Stimulated activated CD8-positive, alpha-beta memory T cell treated with anti-CD3 and anti-CD28 coated beads, Interleukin-4, amount 100 ng/mL, for 1 hour (primary cell): ENCODE results near the gene CYP4B1.
"Not testable (repeated sequence)": the region's sequence is repeated elsewhere in the genome, so short reads cannot be mapped to it uniquely, and the experiment has no call there.

Source experiments
- DNase-seq, 2 donors: peaks; one replicate each; pipeline ENCODE4 v3.0.0-alpha.2; 2020; ENCODE audit warnings: low read depth in 2 of 2, low spot score in 1 of 2

CYP4B1 gene

DNA sequence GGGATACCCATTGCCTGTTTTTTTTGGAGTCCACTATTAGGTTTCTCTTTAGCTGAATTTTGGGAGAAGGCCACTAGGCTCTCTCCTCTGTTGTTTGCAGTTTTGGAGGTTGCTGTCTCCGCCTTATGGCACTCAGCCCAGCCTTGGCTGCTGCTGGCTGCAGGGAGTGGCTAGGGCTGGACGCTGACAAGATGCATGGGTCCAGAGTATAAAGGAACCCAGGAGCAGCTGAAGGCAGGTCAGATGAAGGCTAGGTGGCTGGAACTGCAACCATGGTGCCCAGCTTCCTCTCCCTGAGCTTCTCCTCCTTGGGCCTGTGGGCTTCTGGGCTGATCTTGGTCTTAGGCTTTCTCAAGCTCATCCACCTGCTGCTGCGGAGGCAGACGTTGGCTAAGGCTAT is at the start of gene CYP4B1:
Gene CYP4B1, plus strand, starts transcription at position 237 of the 400 bp plus-strand sequence. Its CDS starts 36 bp downstream, at position 273.
- no peak for DNase-seq

- no peak for DNase-seq
Measured at GRCh38 chr1:46749404-46749803, 49.4 kb upstream of the CYP4B1 start.

GRCh38 chr1:46749921-46750404 is 48.9 kb upstream of the CYP4B1 start:
- DNase-seq: no peak

- DNase-seq: no peak
Measured at GRCh38 chr1:46753985-46754384, 44.9 kb upstream of the CYP4B1 start.

DNA sequence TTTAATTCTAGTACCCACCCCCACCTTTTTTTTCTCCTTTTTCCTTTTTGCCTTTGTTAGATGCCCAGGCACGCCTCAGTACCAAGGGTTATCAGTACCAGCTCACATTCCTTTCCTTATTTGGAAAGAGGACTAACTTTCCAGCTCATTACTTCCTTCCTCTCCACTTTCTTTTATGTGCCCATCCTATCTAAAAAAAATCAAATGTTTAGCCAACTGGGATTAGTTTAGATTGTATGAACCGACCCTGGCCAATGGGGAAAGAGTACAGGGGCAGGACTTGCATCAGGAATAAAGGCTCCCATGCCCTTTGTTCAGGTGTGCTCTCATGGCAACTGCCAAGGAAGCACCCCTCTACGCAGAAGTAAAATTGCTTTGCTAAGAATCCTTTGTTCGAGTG is 44.1 kb upstream of the CYP4B1 start:
- not testable (repeated sequence) for DNase-seq

- no peak for DNase-seq
Measured at GRCh38 chr1:46755121-46755520, 43.7 kb upstream of the CYP4B1 start.

- no peak for DNase-seq
Measured at GRCh38 chr1:46757247-46757955, 41.4 kb upstream of the CYP4B1 start.

- DNase-seq: no peak
Measured at GRCh38 chr1:46757956-46758528, 40.8 kb upstream of the CYP4B1 start.

GRCh38 chr1:46760558-46761166 is 38.2 kb upstream of the CYP4B1 start:
- no peak for DNase-seq

- DNase-seq: no peak
Measured at GRCh38 chr1:46761740-46762139, 37.1 kb upstream of the CYP4B1 start.

GRCh38 chr1:46764402-46764801 is 34.4 kb upstream of the CYP4B1 start:
- no peak for DNase-seq

DNA sequence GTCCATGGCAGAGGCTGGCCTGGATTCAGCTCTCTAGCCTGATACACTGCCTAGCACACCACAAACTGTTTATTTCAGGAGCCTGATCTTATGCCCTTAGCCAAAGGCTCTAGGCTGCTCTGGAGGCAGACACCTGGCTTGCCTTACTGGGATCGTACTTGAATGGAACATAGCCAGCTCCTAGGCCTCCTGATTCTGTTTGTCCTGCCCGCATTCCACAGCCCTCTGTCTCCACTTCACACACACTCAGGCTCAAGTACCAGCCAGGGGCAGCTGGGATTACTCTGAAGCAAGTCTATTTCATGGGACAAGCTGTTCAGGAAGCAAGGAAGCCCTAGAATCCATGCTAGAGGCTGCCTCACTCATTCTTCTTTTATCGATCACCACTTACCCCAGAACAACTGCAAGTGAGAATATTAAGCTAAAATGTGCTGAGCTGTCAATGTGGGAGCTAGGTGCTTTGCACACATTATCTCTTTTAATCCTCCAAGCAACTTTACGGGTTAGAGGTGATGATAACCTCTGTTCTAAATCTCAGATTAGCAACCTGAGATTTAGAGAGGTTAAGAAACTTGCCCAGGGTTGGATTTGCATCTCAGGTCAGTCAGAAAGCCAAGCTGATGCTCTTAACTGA is 31.1 kb upstream of the CYP4B1 start:
- DNase-seq: no peak

DNA sequence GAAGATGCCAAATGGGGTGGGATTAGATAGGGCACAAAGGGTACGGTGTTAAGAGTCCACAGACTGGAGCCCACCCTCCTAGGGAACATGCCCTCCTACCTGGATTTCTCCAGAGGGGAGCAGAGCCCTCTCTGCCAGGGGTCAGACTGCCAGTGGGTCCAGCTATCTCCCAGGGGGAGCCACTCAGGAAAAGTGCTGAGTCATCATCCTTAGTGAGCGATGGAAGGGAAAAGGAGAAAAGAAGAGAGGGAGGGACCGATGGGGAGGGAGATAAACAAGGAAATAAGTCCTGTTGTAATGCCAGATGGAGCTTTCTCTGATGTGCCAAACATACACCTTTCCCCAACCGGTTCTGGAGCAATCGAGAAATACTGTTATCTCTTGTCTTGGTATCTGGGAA is 30.4 kb upstream of the CYP4B1 start:
- no peak for DNase-seq

DNA sequence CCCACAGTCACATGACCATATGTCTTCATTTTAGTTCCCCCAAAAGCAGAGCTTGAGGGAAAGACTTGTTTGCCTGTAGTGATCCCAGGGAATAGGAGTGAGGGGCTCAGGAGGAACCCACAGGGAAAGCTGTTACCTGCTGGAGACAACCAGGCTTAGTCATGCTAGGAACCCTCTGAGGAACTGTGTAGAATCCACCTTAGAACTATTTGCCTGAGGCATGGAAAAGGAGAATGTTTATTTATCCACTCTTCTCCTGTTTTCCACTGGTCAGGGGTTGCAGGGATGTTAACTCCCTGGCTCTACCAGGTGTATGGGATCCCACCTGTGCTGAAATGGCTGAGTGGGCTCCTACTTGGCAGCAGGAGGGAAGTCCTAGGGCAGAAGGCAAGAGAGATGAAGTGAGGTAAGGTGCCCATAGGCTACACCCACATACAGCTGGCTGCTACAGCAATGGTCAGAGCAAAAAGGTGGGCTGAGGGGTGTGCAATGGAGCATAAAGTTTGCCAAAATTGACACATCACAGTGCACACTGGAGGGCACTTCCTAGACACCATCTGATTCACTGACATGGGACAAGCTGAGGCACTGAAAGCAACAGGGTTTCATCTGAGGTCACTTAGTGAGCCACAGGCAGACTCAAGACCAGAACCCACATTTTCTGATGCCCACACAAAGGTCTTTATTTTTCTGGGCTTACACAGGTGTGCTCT is 29.7 kb upstream of the CYP4B1 start:
- DNase-seq: no peak

- no peak for DNase-seq
Measured at GRCh38 chr1:46770541-46770940, 28.3 kb upstream of the CYP4B1 start.

DNA sequence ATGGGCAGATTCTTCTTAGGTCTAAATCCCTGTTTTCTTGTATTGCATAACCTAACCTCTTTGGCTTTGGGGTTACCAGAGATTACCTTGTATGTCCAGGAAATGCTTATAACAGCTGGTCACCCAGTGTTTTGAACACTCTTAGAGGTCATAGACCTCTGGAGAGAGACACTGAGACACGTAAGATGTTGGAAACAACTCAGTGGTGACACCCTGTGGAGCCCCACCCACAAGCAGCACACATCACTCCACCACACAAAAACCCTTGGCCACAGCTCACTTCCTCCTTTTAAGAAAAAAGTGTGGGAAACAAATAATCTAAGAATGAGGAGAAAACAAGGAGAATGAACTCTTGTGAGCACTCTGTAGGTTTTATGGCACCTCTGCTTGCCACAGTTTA is 26.3 kb upstream of the CYP4B1 start:
- DNase-seq: no peak

DNA sequence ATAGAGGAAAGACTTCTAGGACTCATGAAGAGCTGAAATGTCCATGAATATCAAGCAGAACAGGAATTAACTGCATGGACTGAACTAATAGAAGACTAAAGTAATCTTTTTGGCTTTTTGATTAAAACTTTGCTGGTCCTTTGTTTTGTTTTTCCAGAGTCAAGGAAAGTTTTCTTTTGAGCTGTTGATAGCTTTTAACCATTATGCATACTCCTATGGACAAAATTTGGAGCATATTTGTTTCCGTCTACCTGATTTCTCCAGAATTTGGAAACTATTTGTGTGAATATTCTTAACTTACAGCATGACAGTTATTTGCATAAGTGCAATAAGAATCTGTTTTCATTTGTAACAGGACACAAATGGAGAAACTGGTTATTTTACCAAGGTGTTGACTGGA is 24.5 kb upstream of the CYP4B1 start:
- no peak for DNase-seq

GRCh38 chr1:46778456-46778855 is 20.4 kb upstream of the CYP4B1 start:
- not testable (repeated sequence) for DNase-seq

DNA sequence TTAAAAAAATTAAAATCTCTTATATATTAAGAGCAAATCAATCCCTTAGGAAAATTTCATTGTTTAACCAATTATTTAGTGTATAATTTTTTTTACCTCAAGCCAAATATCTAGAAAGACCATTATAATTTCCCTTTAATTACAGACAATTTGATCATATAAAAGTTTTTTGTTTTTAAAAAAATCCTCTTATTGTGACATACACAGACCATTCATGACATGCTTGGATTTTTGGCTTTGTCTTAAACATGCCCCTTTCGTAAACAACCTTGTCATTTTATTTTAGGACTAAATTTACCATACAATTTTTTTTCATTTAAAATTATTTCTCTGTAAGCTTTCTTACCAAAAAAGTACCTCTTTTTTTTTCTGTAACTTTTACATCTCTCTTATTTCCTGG is 14.2 kb upstream of the CYP4B1 start:
- DNase-seq: no peak

- DNase-seq: not testable (repeated sequence)
Measured at GRCh38 chr1:46788634-46789033, 10.2 kb upstream of the CYP4B1 start.

DNA sequence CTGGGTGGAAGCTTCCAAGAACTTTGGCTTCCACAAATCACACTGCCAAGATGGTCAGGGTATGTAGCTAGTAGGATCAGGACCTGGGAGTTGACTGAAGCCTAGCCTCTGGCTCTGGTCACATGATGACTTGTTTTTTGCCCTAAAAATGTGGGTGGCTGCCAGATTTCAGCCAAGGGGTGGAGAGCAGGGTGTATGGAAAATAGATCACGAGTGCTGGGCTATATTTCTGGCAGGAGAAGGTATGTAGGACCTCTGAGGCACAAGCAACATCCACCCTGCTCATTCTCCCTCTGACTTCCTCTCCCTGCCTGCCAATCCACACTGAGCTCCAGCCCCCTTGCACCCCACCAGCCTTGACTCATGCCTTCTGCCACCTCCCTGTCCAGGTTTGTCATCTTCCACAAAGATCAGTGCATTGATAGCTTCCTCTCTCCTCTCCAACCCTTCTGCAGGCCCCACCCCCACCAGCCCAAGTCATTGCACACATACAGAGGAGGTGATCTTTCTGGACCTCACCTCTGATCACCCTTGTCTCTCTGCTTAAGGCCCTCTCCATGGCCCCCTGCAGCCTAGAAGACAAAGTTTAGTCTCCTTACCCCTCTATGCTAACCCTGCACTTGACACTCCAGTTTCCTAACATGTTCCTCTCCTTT is 8.3 kb upstream of the CYP4B1 start:
- no peak for DNase-seq
